Epithelial cell of esophagus (primary cell): Measurements from ENCODE around the gene SLC5A5.

Experiments used
- DNase-seq: peaks from one replicate; pipeline ENCODE4 v3.0.0; 2010; ENCODE audit warnings: low read depth
- H3K4me3 ChIP-seq: 2 replicates; pipeline ENCODE4 v1.5.1; 2011; ENCODE audit warnings: mild to moderate bottlenecking, low read length, control low read depth
- TF ChIP-seq, protein P1 (sequence below): IDR thresholded peaks from 2 replicates; pipeline ENCODE4 v1.5.1; 2011; ENCODE audit warnings: low read depth, mild to moderate bottlenecking, low read length, control low read depth, inconsistent platforms; ENCODE audit not compliant: insufficient read depth; ENCODE audit errors: missing control alignments

The SLC5A5 gene

DNA sequence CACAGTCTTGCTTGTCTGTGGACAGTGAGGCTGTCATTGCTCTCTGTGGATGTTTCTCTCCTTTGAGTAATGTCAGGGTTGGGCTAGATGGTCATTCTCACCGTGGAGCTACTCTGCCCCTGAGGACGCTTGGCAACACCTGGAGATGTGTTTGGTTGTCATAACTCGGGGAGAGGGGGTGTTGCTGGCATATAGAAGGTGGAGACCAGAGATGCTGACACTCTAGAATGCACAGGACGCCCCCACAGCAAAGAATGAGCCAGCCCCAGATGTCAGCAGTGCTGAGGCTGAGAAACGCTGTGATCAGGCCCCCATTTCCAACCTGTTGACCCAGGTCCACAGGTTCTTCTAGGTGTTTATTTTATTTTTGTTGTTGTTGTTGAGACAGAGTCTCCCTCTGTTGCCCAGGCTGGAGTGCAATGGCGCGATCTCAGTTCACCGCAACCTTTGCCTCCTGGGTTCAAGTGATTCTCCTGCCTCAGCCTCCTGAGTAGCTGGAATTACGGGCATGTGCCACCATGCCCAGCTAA lies 65.7 kb downstream of the SLC5A5 start:
- no peak for DNase-seq
- TF ChIP-seq, protein P1, sequence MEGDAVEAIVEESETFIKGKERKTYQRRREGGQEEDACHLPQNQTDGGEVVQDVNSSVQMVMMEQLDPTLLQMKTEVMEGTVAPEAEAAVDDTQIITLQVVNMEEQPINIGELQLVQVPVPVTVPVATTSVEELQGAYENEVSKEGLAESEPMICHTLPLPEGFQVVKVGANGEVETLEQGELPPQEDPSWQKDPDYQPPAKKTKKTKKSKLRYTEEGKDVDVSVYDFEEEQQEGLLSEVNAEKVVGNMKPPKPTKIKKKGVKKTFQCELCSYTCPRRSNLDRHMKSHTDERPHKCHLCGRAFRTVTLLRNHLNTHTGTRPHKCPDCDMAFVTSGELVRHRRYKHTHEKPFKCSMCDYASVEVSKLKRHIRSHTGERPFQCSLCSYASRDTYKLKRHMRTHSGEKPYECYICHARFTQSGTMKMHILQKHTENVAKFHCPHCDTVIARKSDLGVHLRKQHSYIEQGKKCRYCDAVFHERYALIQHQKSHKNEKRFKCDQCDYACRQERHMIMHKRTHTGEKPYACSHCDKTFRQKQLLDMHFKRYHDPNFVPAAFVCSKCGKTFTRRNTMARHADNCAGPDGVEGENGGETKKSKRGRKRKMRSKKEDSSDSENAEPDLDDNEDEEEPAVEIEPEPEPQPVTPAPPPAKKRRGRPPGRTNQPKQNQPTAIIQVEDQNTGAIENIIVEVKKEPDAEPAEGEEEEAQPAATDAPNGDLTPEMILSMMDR: no peak
- H3K4me3 ChIP-seq: no peak overlapping the region

DNA sequence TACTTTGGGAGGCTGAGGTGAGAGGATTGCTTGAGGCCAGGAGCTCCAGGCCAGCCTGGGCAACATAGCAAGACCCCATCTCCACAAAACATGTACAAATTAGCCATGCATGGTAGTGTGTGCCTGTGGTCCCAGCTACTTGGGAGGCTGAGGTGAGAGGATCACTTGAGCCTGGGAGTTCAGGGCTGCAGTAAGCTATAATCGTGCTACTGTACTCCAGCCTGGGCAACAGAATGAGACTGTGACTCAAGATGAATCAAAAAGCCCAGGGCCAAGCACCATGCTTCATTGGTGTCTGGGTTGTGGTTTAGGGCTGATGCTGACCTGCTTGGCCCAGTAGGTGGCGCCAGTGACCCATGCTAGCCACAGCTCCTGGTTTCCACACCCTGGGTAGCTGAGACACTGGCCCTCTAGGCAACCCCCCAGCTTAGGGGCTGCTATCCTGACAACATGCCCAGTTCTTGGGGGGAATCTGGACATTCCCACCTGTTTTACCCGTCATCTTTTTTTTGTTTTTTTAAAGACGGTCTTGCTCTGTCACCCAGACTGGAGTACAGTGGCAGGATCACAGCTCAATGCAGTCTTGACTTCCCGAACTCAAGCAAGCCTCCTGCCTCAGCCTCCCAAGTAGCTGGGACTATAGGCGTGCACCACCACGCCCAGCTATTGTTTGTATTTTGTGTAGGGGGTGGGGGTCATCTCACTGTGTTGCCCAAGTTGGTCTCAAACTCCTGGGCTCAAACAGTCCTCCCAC lies 66.5 kb downstream of the SLC5A5 start:
- TF ChIP-seq, protein P1: peak; percentile 92
- no peak overlapping the region for H3K4me3 ChIP-seq
- DNase-seq: peak; percentile 94

DNA sequence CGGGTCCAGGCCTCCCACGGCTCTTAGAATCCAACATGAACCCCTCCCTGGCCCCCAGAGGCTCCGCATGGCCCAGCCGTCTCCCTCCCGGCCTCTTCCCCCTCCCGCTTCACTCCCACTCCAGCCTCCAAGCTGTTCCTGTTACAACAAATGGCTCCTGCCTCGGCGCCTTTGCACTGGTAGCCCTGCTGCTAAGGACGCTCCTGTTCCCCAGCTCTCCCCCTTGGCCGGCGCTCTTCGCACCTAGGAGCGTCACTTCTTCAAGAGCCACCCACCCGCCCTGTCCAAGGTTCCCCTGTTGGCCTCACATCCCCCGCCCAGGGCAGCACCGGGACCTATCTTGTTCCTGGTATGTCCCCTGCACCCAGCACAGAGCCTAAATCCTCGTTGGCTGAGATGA lies 70.4 kb downstream of the SLC5A5 start:
- TF ChIP-seq, protein P1: no peak
- no peak overlapping the region for H3K4me3 ChIP-seq
- DNase-seq: no peak

DNA sequence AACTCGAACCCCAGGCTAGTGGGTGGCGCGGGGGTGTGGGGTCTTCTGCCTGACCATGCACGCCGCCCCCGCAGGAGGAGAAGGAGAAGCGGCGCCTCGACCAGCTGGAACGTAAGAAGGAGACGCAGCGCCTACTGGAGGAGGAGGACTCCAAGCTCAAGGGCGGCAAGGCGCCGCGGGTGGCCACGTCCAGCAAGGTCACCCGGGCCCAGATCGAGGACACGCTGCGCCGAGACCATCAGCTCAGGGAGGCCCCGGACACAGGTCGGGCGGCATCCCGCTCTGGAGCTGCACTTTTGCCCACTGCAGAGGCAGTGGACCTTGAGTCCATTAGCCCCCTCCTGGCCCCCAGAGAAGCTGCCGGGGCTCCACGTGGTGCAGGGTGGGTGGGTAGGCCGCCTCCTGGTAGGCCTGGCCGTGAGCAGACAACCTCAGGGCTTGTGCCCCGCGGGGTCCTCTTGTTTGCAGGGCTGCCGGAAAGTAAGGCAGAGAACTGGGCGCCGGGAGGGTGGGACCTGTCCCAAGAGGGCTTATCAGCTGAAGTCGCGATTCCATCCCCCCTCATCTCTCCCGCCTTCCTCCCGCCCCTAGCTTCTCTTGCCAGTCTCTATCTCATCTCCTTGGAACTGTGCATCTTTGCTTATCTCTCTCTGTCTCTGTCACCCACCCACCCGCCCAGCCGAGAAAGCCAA lies 71.0 kb downstream of the SLC5A5 start:
- TF ChIP-seq, protein P1: no peak

DNA sequence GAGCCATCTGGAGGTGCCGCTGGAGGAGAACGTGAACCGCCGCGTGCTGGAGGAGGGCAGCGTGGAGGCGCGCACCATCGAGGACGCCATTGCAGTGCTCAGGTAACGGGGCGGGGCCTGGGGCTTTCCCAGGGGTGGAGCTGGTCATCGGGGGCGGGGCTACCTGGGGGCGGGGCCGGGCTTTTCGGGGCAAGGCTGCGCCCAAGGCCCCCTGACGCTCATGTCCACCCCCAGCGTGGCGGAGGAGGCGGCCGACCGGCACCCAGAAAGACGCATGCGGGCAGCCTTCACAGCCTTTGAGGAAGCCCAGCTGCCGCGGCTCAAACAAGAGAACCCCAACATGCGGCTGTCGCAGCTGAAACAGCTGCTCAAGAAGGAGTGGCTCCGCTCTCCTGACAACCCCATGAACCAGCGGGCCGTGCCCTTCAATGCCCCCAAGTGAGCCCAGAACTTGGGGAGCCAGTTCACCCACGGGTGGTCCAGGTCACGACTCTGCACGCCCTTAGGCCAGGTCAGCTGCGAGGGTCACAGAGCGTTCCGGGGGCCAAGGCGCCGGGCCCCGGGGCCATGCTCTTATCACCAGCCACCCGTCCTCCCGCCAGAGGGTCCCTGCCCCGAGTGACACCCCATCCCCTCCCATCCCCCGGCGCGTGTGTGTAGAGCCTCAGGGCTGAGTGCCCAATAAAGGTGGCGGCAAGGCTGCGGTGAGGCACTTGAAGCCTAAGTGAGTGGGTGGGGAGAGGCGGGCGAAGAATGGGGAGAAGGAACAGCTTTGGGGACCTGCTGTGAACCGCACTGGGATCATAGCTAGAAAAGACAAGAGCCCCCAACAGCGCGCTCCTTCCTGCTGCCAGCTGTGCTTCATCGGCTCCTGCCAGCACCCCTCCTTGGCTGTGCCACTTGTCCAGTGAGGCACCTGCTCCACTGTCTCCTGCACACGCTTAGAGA lies 71.8 kb downstream of the SLC5A5 start:
- no peak overlapping the region for H3K4me3 ChIP-seq
- peak; percentile 67 for DNase-seq
- TF ChIP-seq, protein P1: no peak

More for the DNA sequence above, 71.0 kb downstream of the SLC5A5 start:
- H3K4me3 ChIP-seq: peak overlapping the region; percentile 34
- no peak for DNase-seq

DNA sequence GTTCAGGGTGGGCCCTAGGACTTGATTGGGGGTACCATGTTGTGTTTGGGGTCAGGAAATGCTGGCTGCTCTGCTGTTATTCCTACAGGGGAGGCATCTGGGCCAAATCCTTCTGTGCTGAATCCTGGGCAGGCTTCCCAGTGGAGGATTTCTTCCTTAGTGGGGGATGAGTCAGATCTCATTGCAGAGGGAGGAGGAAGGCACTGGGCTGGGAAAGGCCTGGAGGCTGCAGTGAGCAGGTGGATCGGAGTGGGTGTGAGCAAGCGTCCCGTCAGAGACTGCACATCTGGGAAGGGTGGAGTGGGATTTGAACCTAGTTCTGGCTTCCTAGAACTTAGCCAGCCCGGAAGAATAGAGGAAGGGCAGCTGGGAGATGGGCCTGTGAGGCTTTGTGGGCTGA lies 72.6 kb downstream of the SLC5A5 start:
- DNase-seq: peak; percentile 94
- no peak overlapping the region for H3K4me3 ChIP-seq
- TF ChIP-seq, protein P1: no peak
